HepG2 (cell line): ENCODE data around the gene DNAJB11. TPM values are rescaled to one million over a fixed set of nuclear protein-coding genes. Genes with fewer than 3 reads are reported as not detected.

Experiments
- AFF4 ChIP-seq: sonication (generic); formaldehyde crosslinking; IDR thresholded peaks from 2 replicates; pipeline ENCODE4 v1.4.0; 2020; ENCODE audit warnings: missing genetic modification reagents
- AKNA ChIP-seq: sonication (generic); formaldehyde crosslinking; IDR thresholded peaks from 2 replicates; pipeline ENCODE4 v1.4.0; 2020; ENCODE audit warnings: missing genetic modification reagents, borderline replicate concordance
- BCLAF1 ChIP-seq: fragments of 450-650 bp; IDR thresholded peaks from 2 replicates; pipeline ENCODE4 v1.6.1; 2017; ENCODE audit warnings: mild to moderate bottlenecking
- DNMT1 ChIP-seq: sonication (generic); formaldehyde crosslinking; IDR thresholded peaks from 2 replicates; pipeline ENCODE4 v1.5.1; 2020; ENCODE audit warnings: mild to moderate bottlenecking, missing genetic modification reagents
- KAT7 ChIP-seq: IDR thresholded peaks from 2 replicates; pipeline ENCODE4 v1.6.1; 2018; ENCODE audit warnings: borderline replicate concordance, missing compliant biosample characterization
- NFYB ChIP-seq: sonication (generic); formaldehyde crosslinking; IDR thresholded peaks from 2 replicates; pipeline ENCODE4 v1.4.0; 2020; ENCODE audit warnings: missing genetic modification reagents
- PRDM15 ChIP-seq: sonication (generic); formaldehyde crosslinking; IDR thresholded peaks from 2 replicates; pipeline ENCODE4 v1.4.0; 2020; ENCODE audit warnings: missing genetic modification reagents
- REPIN1 ChIP-seq: sonication (generic); formaldehyde crosslinking; IDR thresholded peaks from 2 replicates; pipeline ENCODE4 v1.8.0; 2022; ENCODE audit warnings: missing genetic modification reagents, low read depth, mild to moderate bottlenecking, borderline replicate concordance
- ZBTB8A ChIP-seq: sonication (generic); formaldehyde crosslinking; IDR thresholded peaks from 2 replicates; pipeline ENCODE4 v1.4.0; 2020; ENCODE audit warnings: mild to moderate bottlenecking, low read depth, missing genetic modification reagents, borderline replicate concordance
- ZFY ChIP-seq: sonication (generic); formaldehyde crosslinking; IDR thresholded peaks from 2 replicates; pipeline ENCODE4 v1.4.0; 2020; ENCODE audit warnings: missing genetic modification reagents
- ZNF598 ChIP-seq: sonication (generic); formaldehyde crosslinking; IDR thresholded peaks from 2 replicates; pipeline ENCODE4 v1.5.1; 2020; ENCODE audit warnings: mild to moderate bottlenecking, missing genetic modification reagents, borderline replicate concordance
- ZNF883 ChIP-seq: sonication (generic); formaldehyde crosslinking; IDR thresholded peaks from 2 replicates; pipeline ENCODE4 v1.5.1; 2020; ENCODE audit warnings: mild to moderate bottlenecking, missing genetic modification reagents; ENCODE audit errors: not compliant biosample characterization
- polyA plus RNA-seq, 8 experiments: library from polyadenylated mRNA; depleted of rRNA in 3 of 8; stranded (reverse) in 7 of 8; unstranded in 1 of 8; fragments of >200 nt; fragmentation: Illumina TruSeq in 4 of 8; extraction: Trizol in 4 of 8; gene quantifications; 2 replicates each; pipeline versions ENCODE4 v1.2.1 to v1.2.3, GENCODE V29; 2011 to 2016; ENCODE audit warnings: low read depth in 4 of 8, missing spikeins in 1 of 8, mixed read lengths in 1 of 8; ENCODE audit not compliant: insufficient read depth in 1 of 8
- total RNA-seq, 5 experiments: library from RNA; depleted of rRNA; stranded (reverse); fragments of >200 nt; fragmentation: Illumina TruSeq; extraction: Trizol; gene quantifications; 2 replicates each; pipeline ENCODE4 v1.2.3, GENCODE V29; 2016; ENCODE audit warnings: low read depth in 1 of 5

The DNAJB11 gene
- total and polyA plus RNA-seq, 2 of the 13 experiments (the other 11 are each of a cell fraction or from before 2014, with no cell fraction given): 41.0 to 132 TPM

- no peak for TF ChIP-seq AKNA (CRISPR knock-in tag)
- no peak for TF ChIP-seq AFF4 (CRISPR knock-in tag)
- no peak for TF ChIP-seq PRDM15 (CRISPR knock-in tag)
- TF ChIP-seq NFYB (CRISPR knock-in tag): peak; percentile 95
- no peak for TF ChIP-seq KAT7 (CRISPR knock-in tag)
- no peak for TF ChIP-seq ZNF598 (CRISPR knock-in tag)
- TF ChIP-seq REPIN1 (CRISPR knock-in tag): no peak
- TF ChIP-seq ZFY (CRISPR knock-in tag): peak; percentile 48
- TF ChIP-seq ZBTB8A: no peak
- peak; percentile 29 for TF ChIP-seq ZNF883 (CRISPR knock-in tag)
- no peak for TF ChIP-seq BCLAF1
- TF ChIP-seq DNMT1: no peak
Observed at GRCh38 chr3:186570096-186570940, at the start of gene DNAJB11 (continued).
